Keratinocyte (primary cell): ENCODE results near the gene OBI1. TPM values are rescaled to one million over a fixed set of nuclear protein-coding genes. Genes with fewer than 3 reads are reported as not detected.
A peak's percentile ranks its signal among the peaks of the same experiment; 100 is the strongest.

ENCODE experiments used
- DNase-seq: peaks from one replicate; pipeline ENCODE4 v3.0.0-alpha.2; 2011; ENCODE audit warnings: low read depth, missing footprints, low spot score
- FAIRE-seq: peaks from 2 replicates; lab custom pipeline; 2011; peaks lifted over from hg19 to GRCh38; lab: Jason Lieb, UNC
- H2AFZ ChIP-seq: 2 replicates; pipeline ENCODE4 v1.6.0; 2012; ENCODE audit warnings: low read length, control low read depth, inconsistent platforms; ENCODE audit not compliant: control insufficient read depth
- H3K27ac ChIP-seq: 2 replicates; pipeline ENCODE4 v1.5.1; 2011; ENCODE audit warnings: low read length; ENCODE audit not compliant: control insufficient read depth, insufficient read depth
- H3K27me3 ChIP-seq: 3 replicates; pipeline ENCODE4 v1.6.0; 2011; ENCODE audit warnings: low read length; ENCODE audit not compliant: control insufficient read depth, insufficient read depth; ENCODE audit errors: extremely low read depth
- H3K36me3 ChIP-seq, 2 experiments: 2 replicates in 1 of 2; 3 replicates in 1 of 2; pipeline ENCODE4 v1.5.1; 2011; ENCODE audit warnings: low read length in 2 of 2, mild to moderate bottlenecking in 1 of 2; ENCODE audit not compliant: control insufficient read depth in 2 of 2, insufficient read depth in 2 of 2; ENCODE audit errors: extremely low read depth in 1 of 2
- H3K4me1 ChIP-seq: 3 replicates; pipeline ENCODE4 v1.5.1; 2011; ENCODE audit warnings: low read length; ENCODE audit not compliant: control insufficient read depth, insufficient read depth; ENCODE audit errors: extremely low read depth
- H3K4me2 ChIP-seq: 3 replicates; pipeline ENCODE4 v1.6.0; 2011; ENCODE audit warnings: low read depth, low read length; ENCODE audit not compliant: control insufficient read depth, insufficient read depth; ENCODE audit errors: extremely low read depth
- H3K4me3 ChIP-seq, 3 experiments: fragments of 200-600 bp in 1 of 3; sonication (generic) in 1 of 3; 2 replicates in 2 of 3; 3 replicates in 1 of 3; pipeline ENCODE4 v1.5.1; 2011 to 2016; ENCODE audit warnings: low read length in 3 of 3, mild to moderate bottlenecking in 3 of 3, control low read depth in 2 of 3, inconsistent platforms in 1 of 3, low read depth in 1 of 3, mixed read lengths in 1 of 3, mixed run types in 1 of 3, moderate library complexity in 1 of 3; ENCODE audit not compliant: control insufficient read depth in 2 of 3, insufficient read depth in 2 of 3; ENCODE audit errors: extremely low read depth in 1 of 3
- H3K79me2 ChIP-seq: 2 replicates; pipeline ENCODE4 v1.6.0; 2012; ENCODE audit warnings: low read length; ENCODE audit not compliant: control insufficient read depth, insufficient read depth
- H3K9ac ChIP-seq: 3 replicates; pipeline ENCODE4 v1.6.0; 2011; ENCODE audit warnings: low read length; ENCODE audit not compliant: control insufficient read depth, insufficient read depth; ENCODE audit errors: extremely low read depth
- H3K9me1 ChIP-seq: 3 replicates; pipeline ENCODE4 v1.6.0; 2011; ENCODE audit warnings: low read length; ENCODE audit not compliant: control insufficient read depth, insufficient read depth; ENCODE audit errors: extremely low read depth
- H3K9me3 ChIP-seq: 2 replicates; pipeline ENCODE4 v1.5.1; 2012; ENCODE audit warnings: low read depth, low read length; ENCODE audit not compliant: control insufficient read depth
- H4K20me1 ChIP-seq: 3 replicates; pipeline ENCODE4 v1.6.0; 2011; ENCODE audit warnings: low read length; ENCODE audit not compliant: control insufficient read depth, insufficient read depth; ENCODE audit errors: extremely low read depth
- EZH2 ChIP-seq: IDR thresholded peaks from one replicate; pipeline ENCODE4 v1.6.1; 2012; ENCODE audit warnings: inconsistent platforms, mild to moderate bottlenecking, low read length, moderate library complexity
- dilution Hi-C: fragments of 300-500 bp; cut with MboI; formaldehyde crosslinking; loops from one replicate; pipeline ENCODE4 v1.7.0; 2020; ENCODE audit warnings: low sequenced_read_pairs; ENCODE audit not compliant: extremely low pct_ligation_motif_present
- polyA plus RNA-seq, 5 experiments: library from polyadenylated mRNA; depleted of rRNA in 3 of 5; stranded (reverse) in 3 of 5; stranded (forward) in 1 of 5; unstranded in 1 of 5; fragments of >200 nt; gene quantifications; 1 replicate in 1 of 5; 2 replicates in 3 of 5; 3 replicates in 1 of 5; pipeline versions ENCODE4 v1.2.1 to v1.2.3, GENCODE V29; 2011 to 2012; ENCODE audit warnings: missing spikeins in 2 of 5, low read depth in 1 of 5, low replicate concordance in 1 of 5
- TF ChIP-seq, protein P1 (sequence below), 3 experiments: IDR thresholded peaks in 1 of 3; conservative IDR thresholded peaks in 1 of 3; optimal IDR thresholded peaks in 1 of 3; 2 replicates in 2 of 3; 3 replicates in 1 of 3; pipeline versions ENCODE3 to v1.5.1; 2011; ENCODE audit warnings: low read length in 3 of 3, mild to moderate bottlenecking in 3 of 3, moderate library complexity in 2 of 3, control low read depth in 1 of 3, inconsistent platforms in 1 of 3; ENCODE audit not compliant: insufficient read depth in 2 of 3; ENCODE audit errors: extremely low read depth in 1 of 3

OBI1 gene
- polyA plus RNA-seq, 1 donor (not counting 4 experiments of a cell fraction or from before 2014, with no cell fraction given): 14.4 TPM

DNA sequence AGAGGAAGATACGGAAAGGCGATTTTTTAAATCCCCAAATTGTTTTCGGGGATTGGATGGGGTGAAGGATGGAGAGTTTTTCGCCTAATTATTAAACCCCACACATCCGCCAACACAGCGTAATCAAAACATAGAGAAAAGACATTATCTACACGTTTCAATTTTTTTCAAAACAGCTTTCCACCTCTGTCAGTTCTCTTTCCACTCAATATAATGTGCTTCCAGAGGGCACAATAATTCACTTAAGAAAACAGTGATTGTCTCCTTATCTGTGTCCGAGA, 435 bp upstream of the OBI1 start:
- Histone ChIP-seq H3K9me3 (no peaks in the 10 kb centered on the region), H3K27me3 (no peaks in the 10 kb centered on the region), H3K9me1 (no peaks in the 10 kb centered on the region), H3K4me3 (peak overlapping the region; percentile 66 to 92 (median 92)), H2AFZ (peak overlapping the region; percentile 94), H3K9ac (peak overlapping the region; percentile 83), H3K4me2 (peak overlapping the region; percentile 89), H4K20me1 (no peaks in the 10 kb centered on the region), H3K27ac (no peak overlapping the region), H3K79me2 (peaks cover 44% of the 10 kb centered on the region), H3K4me1 (peaks cover 7% of the 10 kb centered on the region), H3K36me3 (no peaks in the 10 kb centered on the region)
- dilution Hi-C loops: no loop called here
- DNase-seq (no peak), FAIRE-seq (peak; percentile 23)
- TF ChIP-seq, protein P1, sequence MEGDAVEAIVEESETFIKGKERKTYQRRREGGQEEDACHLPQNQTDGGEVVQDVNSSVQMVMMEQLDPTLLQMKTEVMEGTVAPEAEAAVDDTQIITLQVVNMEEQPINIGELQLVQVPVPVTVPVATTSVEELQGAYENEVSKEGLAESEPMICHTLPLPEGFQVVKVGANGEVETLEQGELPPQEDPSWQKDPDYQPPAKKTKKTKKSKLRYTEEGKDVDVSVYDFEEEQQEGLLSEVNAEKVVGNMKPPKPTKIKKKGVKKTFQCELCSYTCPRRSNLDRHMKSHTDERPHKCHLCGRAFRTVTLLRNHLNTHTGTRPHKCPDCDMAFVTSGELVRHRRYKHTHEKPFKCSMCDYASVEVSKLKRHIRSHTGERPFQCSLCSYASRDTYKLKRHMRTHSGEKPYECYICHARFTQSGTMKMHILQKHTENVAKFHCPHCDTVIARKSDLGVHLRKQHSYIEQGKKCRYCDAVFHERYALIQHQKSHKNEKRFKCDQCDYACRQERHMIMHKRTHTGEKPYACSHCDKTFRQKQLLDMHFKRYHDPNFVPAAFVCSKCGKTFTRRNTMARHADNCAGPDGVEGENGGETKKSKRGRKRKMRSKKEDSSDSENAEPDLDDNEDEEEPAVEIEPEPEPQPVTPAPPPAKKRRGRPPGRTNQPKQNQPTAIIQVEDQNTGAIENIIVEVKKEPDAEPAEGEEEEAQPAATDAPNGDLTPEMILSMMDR (optimal IDR thresholded peaks at IDR 0.05 in 1 of 3, IDR thresholded peaks at IDR 0.05 in 1 of 3, conservative IDR thresholded peaks at IDR 0.05 in 1 of 3; ENCODE audit: extremely low read depth in 1 of 3, insufficient read depth in 2 of 3, low read length in 3 of 3): no peak
- TF ChIP-seq EZH2: no peak

DNA sequence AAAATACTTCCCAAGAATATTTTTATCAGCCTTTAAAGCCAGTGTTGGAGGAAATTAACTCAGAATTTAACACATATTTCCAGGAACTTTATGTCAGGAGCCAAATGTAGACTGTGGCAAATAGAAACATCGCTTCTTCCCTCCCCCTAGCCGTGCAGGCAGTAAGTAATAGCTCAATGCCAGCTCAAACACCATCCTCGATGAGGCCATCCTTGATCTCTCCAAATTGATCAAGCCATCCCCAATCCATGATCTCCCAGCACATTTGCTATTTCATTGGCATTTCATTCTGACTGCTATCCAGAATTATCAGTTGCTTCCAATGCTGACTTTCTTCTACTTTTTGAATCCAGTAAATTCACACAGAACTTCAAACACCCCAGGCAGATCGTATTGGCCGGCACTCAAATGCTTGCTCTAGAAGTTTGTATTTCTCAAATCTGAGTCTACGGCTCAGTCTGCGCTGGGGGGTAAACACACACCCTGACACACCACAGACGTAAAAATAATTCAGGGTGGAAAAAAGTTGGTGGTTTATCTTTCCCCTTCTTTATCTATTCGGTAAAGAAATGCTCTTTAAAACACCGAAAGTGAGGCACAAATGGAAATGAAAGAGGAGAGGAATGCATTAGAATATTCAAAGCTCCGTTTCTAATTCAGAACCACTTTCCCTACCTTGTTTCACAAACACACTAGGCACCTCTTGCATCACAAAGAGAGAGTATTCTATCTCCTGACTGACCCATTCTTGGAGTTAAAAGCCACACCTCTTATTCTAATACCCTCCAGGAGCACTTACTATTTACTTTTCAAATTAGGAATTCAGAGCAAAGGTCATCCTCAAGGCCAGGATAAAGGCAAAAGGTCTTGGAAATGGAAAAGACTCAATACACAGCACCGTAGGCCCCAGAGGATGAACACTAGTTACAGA, 991 bp downstream of the OBI1 start:
- Histone ChIP-seq H3K79me2 (peaks cover 58% of the 10 kb centered on the region), H3K4me2 (peak overlapping the region; percentile 49), H3K4me1 (peaks cover 7% of the 10 kb centered on the region), H3K27me3 (no peaks in the 10 kb centered on the region), H3K9ac (peak overlapping the region; percentile 83), H3K27ac (peak overlapping the region; percentile 73), H3K9me3 (no peaks in the 10 kb centered on the region), H3K4me3 (peak overlapping the region; percentile 66 to 92 (median 92)), H2AFZ (peak overlapping the region; percentile 98), H3K9me1 (no peaks in the 10 kb centered on the region), H4K20me1 (peaks cover 3% of the 10 kb centered on the region), H3K36me3 (no peaks in the 10 kb centered on the region)
- dilution Hi-C loops: no loop called here
- FAIRE-seq (no peak), DNase-seq (no peak)
- TF ChIP-seq, protein P1 (optimal IDR thresholded peaks at IDR 0.05 in 1 of 3, IDR thresholded peaks at IDR 0.05 in 1 of 3, conservative IDR thresholded peaks at IDR 0.05 in 1 of 3; ENCODE audit: extremely low read depth in 1 of 3, insufficient read depth in 2 of 3, low read length in 3 of 3): no peak
- no peak for TF ChIP-seq EZH2
